ENCODE data around the gene CBX6. TPM values are rescaled to one million over a fixed set of nuclear protein-coding genes. Genes with fewer than 3 reads are reported as not detected.

The CBX6 gene
- total and polyA plus RNA-seq, 2 of the 8 experiments (the other 6 are each of a cell fraction or from before 2014, with no cell fraction given), result 10.6 to 27.5 TPM

GRCh38 chr22:38828616-38829205 is 43.3 kb downstream of the CBX6 start (continued):
- TF ChIP-seq CHD7 (IDR thresholded peaks at IDR 0.05; ENCODE audit: insufficient replicate concordance, low read length) (no peak), SRF (IDR thresholded peaks at IDR 0.05; ENCODE audit: low read depth, low read length) (no peak), TEAD4 (IDR thresholded peaks at IDR 0.05; ENCODE audit: low read depth, low read length) (no peak), JUN (IDR thresholded peaks at IDR 0.05; ENCODE audit: low read depth, low read length) (no peak), RXRA (IDR thresholded peaks at IDR 0.05; ENCODE audit: insufficient read depth, low read depth, low read length) (no peak), KDM5A (IDR thresholded peaks at IDR 0.05; ENCODE audit: low read length) (no peak)
- TF ChIP-seq, protein P1, sequence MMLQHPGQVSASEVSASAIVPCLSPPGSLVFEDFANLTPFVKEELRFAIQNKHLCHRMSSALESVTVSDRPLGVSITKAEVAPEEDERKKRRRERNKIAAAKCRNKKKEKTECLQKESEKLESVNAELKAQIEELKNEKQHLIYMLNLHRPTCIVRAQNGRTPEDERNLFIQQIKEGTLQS (IDR thresholded peaks at IDR 0.05; ENCODE audit: insufficient read depth, low read depth, low read length), result no peak
- TF ChIP-seq, protein P2, sequence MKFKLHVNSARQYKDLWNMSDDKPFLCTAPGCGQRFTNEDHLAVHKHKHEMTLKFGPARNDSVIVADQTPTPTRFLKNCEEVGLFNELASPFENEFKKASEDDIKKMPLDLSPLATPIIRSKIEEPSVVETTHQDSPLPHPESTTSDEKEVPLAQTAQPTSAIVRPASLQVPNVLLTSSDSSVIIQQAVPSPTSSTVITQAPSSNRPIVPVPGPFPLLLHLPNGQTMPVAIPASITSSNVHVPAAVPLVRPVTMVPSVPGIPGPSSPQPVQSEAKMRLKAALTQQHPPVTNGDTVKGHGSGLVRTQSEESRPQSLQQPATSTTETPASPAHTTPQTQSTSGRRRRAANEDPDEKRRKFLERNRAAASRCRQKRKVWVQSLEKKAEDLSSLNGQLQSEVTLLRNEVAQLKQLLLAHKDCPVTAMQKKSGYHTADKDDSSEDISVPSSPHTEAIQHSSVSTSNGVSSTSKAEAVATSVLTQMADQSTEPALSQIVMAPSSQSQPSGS (IDR thresholded peaks at IDR 0.05; ENCODE audit: low read length), result no peak
